GM12872 (cell line): Measurements from ENCODE around the gene GRK6.

Experiments
- TF ChIP-seq, protein P1 (sequence below): IDR thresholded peaks from 3 replicates; pipeline ENCODE4 v1.5.1; 2011; ENCODE audit warnings: low read depth, mild to moderate bottlenecking, low read length, moderate library complexity; ENCODE audit not compliant: insufficient read depth

Gene GRK6

GRCh38 chr5:177447066-177447610 lies 20.7 kb downstream of the GRK6 start:
- TF ChIP-seq, protein P1, sequence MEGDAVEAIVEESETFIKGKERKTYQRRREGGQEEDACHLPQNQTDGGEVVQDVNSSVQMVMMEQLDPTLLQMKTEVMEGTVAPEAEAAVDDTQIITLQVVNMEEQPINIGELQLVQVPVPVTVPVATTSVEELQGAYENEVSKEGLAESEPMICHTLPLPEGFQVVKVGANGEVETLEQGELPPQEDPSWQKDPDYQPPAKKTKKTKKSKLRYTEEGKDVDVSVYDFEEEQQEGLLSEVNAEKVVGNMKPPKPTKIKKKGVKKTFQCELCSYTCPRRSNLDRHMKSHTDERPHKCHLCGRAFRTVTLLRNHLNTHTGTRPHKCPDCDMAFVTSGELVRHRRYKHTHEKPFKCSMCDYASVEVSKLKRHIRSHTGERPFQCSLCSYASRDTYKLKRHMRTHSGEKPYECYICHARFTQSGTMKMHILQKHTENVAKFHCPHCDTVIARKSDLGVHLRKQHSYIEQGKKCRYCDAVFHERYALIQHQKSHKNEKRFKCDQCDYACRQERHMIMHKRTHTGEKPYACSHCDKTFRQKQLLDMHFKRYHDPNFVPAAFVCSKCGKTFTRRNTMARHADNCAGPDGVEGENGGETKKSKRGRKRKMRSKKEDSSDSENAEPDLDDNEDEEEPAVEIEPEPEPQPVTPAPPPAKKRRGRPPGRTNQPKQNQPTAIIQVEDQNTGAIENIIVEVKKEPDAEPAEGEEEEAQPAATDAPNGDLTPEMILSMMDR: no peak

DNA sequence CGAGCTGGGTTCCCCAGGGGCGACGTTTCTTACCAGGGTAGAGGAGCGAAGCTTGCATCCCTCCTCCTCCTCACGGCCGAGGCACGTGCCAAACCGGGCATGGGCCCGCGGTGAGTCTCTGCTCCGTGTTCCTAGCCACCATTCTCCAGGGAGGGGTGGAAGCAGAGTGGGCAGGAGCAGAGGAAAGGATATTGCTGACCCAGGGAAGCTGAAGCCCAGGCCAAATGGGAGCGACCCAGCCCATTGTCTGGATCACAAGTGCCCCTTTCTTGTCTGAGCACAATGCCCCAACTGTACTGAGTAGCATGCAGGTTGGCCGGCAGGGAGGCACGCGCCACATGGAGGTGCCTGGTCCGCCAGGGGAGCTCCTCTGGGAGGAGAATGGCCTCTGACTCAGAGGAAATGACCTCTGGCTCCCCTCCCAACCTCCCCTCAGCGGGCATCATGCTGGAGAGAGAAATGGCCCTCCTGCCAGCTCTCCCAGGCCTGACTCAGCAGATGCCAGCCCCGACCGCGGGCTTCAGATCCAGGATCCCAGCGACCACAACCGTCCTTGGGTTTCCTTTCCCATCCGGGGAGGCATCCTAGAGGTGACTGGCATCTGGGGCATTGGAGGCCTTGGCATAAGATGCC lies 21.3 kb downstream of the GRK6 start:
- TF ChIP-seq, protein P1: no peak

DNA sequence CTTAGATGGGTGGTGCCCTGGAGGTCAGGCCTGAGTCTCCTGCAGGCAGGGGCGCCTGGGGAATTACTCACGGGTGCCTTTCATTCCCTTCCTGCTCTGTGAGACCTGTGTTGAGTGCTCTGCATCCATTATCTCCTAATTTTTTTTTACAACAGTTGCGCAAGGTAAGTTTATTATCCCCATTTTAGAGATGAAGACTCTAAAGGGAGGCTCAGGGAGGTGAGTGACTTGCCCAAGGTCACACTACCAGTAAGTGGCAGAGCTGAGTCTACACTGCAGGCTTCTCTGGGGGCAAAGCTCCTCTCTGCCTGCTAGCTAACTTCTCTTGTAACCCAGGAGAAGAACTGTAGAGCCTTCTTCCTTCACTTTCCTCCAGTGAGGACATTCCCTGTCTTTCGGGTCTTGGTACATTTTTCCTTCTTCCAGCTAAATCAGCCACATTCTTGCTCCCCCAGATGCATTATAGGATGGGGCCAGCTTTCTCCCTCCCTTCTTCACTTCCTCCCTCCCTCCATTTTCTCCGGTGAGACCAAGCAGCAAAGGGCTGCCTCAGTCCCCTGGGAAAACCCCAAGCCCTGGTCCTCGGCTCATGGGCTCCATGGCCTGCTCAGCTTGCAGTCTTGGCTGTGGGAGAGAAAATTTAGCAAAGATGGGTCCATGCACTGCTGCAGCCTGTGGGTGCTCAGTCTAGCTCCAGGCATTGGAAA lies 21.9 kb downstream of the GRK6 start:
- TF ChIP-seq, protein P1: no peak

GRCh38 chr5:177449140-177450061 lies 22.9 kb downstream of the GRK6 start:
- TF ChIP-seq, protein P1: no peak

DNA sequence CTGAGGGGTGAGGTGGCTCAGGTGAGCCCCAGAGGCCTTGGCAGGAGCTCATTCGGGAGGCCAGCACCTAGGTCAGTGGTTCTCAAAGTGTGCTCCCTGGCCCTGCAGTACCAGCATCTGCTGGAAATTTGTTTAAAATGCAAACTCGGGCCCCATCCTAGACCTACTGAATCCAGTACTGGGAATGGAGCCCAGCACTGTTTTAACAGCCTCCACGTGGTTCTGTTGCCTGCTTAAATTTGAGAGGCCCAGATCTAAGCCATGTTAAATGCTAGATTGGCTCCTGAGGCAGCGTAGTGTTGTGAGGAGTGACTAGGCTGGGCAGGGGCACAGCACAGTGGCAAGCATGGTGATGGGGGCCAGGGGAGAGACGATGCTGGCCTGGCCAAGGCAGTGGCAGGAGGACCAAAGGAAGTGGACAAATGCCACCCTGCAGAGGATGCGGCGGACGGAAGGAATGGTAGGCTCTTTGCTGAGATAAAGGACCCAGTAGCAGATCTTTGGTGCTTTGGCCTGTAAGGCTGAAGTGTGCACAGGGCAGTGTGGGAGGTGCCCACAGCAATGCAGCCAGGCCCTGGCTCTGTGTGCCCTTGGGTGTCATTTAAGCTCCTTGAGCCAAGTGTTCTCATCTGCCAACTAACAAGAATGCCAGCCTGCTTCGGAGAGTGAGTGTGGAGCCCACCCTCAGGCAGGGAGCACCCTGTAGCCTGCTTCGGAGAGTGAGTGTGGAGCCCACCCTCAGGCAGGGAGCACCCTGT lies 24.4 kb downstream of the GRK6 start:
- TF ChIP-seq, protein P1: no peak

DNA sequence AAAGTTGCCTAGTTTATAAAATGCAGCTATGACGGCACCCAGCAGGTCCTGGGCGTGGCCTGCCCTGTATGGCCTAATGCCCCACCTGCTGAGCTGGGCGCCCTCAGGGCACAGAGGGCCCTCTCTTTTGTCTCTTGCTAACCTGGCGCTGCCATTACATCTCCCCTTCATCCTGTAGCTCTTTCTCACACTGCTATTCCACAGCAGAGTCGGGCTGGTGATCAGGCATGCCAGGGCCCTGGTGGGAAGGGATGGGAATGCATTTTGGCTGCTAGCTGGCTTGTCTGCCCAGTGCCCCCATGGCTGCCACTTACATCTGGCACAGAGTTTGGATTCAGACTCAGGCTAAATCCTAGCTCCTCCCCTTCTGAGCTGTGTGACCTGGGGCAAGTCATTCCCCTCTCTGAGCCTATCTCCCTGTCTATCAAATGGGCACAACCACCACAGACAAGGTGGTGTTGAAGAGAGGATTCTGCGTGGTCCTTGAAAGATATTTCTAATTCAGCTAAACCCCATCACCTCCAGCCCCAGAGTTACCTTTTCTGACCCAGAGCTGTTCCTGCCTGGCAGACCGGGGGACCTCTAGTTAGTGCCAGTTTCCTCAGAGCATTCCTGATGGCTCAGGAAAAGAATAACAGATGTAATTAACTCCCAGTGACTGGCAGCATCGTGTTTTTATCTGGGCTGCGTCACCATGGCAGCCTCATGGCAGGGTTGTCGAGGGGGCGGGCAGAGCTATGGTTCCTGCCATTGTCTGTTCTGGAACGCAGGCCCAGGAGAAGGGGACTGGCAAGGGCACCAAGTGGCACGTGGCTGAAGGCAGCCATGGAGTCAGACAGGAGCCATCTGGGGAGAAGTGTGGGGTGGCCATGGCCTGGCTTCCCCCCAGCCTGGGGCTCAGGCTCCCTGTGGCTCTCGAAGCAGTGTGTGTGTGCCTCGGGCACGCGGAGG lies 26.5 kb downstream of the GRK6 start:
- TF ChIP-seq, protein P1: 0 out of 3 replicates have a peak, but pooled peaks have one; percentile 7
